Peyer's patch (tissue), 4 donors: ENCODE measurements around the gene FAM163A. TPM values are rescaled to one million over a fixed set of nuclear protein-coding genes. Genes with fewer than 3 reads are reported as not detected.

Source experiments
- DNase-seq, 3 donors: peaks; one replicate each; pipeline ENCODE4 v3.0.0-alpha.2; 2017 to 2019
- H3K27ac ChIP-seq, 4 donors: fragments of 200-600 bp; sonication (generic); one replicate each; pipeline ENCODE4 v1.5.1; 2016 to 2019
- H3K27me3 ChIP-seq, 2 donors: fragments of 200-600 bp; sonication (generic); one replicate each; pipeline ENCODE4 v1.5.1; 2019
- H3K36me3 ChIP-seq, 3 donors: fragments of 200-600 bp; sonication (generic); one replicate each; pipeline ENCODE4 v1.5.1; 2016 to 2019
- H3K4me1 ChIP-seq, 4 donors: fragments of 200-600 bp; sonication (generic); one replicate each; pipeline ENCODE4 v1.5.1; 2016 to 2019
- H3K4me3 ChIP-seq, 4 donors: fragments of 200-600 bp; sonication (generic); 1 replicate in 3 of 4; 2 replicates in 1 of 4; pipeline ENCODE4 v1.5.1; 2016 to 2019; ENCODE audit warnings: mild to moderate bottlenecking in 1 of 4
- H3K9me3 ChIP-seq, 4 donors: fragments of 200-600 bp; sonication (generic); one replicate each; pipeline ENCODE4 v1.5.1; 2016 to 2019; ENCODE audit warnings: mild to moderate bottlenecking in 1 of 4
- POLR2A ChIP-seq, 2 donors: fragments of 450-650 bp; IDR thresholded peaks; one replicate each; pipeline ENCODE4 v1.5.1; 2017; ENCODE audit warnings: antibody characterized with exemption in 2 of 2, mild to moderate bottlenecking in 2 of 2, moderate library complexity in 2 of 2
- total RNA-seq, 4 donors: library from RNA; depleted of rRNA; stranded (reverse); fragments of >200 nt; gene quantifications; one replicate each; pipeline ENCODE4 v1.1.0, GENCODE V29; 2016
- TF ChIP-seq, protein P1 (sequence below), 6 experiments: fragments of 450-650 bp in 4 of 6; fragments of 200-600 bp in 2 of 6; sonication (generic) in 1 of 6; IDR thresholded peaks; one replicate each; pipeline ENCODE4 v1.5.1; 2017 to 2019; ENCODE audit warnings: antibody characterized with exemption in 6 of 6, mild to moderate bottlenecking in 3 of 6, moderate library complexity in 1 of 6

FAM163A gene
- total RNA-seq, 4 donors from 2014 or later: 0.67 to 5.0 (median 1.2) TPM; not detected in 1

DNA sequence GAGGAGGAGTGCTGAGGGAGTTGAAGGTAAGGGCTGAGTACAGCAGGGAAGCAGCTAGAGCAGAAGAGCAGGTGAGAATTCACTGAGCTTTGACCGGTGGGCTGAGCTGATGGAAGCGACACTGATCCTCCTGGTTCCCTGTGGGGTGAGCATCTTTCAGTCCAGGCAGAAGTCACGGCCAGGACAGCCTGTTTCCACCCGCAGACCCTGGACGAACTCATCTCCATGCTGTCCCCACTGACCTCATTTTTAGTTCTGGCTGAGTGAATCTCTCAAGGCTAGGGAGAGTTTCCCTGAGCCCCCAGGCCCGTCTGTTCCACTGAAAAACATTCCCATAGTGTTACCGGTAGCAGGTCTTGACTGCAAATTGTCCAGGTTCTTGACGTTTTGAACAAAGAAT is 31.5 kb downstream of the FAM163A start:
- H3K27me3 ChIP-seq: no peaks in the 10 kb centered on the region
- H3K27ac ChIP-seq: peak overlapping the region in 1 of 4 donors; percentile 30
- H3K36me3 ChIP-seq: no peaks in the 10 kb centered on the region
- no peaks in the 10 kb centered on the region for H3K4me1 ChIP-seq
- H3K4me3 ChIP-seq: no peak overlapping the region
- TF ChIP-seq POLR2A (IDR thresholded peaks at IDR 0.05): no peak
- TF ChIP-seq, protein P1, sequence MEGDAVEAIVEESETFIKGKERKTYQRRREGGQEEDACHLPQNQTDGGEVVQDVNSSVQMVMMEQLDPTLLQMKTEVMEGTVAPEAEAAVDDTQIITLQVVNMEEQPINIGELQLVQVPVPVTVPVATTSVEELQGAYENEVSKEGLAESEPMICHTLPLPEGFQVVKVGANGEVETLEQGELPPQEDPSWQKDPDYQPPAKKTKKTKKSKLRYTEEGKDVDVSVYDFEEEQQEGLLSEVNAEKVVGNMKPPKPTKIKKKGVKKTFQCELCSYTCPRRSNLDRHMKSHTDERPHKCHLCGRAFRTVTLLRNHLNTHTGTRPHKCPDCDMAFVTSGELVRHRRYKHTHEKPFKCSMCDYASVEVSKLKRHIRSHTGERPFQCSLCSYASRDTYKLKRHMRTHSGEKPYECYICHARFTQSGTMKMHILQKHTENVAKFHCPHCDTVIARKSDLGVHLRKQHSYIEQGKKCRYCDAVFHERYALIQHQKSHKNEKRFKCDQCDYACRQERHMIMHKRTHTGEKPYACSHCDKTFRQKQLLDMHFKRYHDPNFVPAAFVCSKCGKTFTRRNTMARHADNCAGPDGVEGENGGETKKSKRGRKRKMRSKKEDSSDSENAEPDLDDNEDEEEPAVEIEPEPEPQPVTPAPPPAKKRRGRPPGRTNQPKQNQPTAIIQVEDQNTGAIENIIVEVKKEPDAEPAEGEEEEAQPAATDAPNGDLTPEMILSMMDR (IDR thresholded peaks at IDR 0.05): no peak
- no peak for DNase-seq
- H3K9me3 ChIP-seq: peaks cover 0 to 6% (median 0%) of the 10 kb centered on the region in 4 donors

DNA sequence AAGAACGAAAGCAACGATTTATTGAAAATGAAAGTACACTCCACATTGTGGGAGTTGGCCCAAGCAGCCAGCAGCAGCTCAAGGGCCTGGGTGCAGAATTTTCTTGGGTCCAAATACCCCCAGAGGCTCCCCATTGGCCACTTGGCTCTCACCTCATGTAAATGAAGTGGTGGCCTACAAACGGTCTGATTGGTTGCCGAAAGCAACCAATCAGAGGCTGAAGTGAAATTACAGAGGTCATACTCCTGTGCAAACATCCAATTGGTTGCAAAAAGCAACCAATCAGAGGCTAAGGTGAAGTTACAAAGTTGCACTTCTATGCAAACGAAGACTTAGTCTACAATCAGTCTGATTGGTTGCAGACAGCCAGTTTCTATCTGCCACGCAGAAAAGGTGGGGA is 31.9 kb downstream of the FAM163A start:
- no peak for DNase-seq

DNA sequence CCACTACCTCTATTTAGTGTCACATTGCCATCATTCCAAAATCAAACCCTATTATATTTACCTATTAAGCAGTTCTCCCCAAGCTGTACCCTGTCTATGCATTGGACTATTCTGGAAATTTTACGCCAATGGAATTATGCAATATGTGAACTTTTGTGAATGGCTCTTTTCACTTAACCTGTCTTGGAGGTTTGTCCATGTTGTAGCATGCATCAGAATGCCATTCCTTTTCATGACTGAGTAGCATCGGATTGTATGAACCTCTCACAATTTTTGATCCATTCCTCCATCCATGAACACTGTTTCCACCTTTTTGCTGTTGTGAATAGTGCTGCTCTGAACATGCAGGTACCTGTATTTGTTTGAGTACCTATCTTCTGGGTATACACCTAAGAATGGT is 33.7 kb downstream of the FAM163A start:
- Histone ChIP-seq H3K27ac (no peak overlapping the region), H3K4me3 (no peak overlapping the region), H3K4me1 (no peaks in the 10 kb centered on the region), H3K9me3 (peaks cover 0 to 6% (median 0%) of the 10 kb centered on the region in 4 donors), H3K36me3 (no peaks in the 10 kb centered on the region), H3K27me3 (no peaks in the 10 kb centered on the region)
- no peak for DNase-seq
- TF ChIP-seq, protein P1 (IDR thresholded peaks at IDR 0.05): no peak
- TF ChIP-seq POLR2A (IDR thresholded peaks at IDR 0.05): no peak

More for the DNA sequence above, 31.9 kb downstream of the FAM163A start:
- Histone ChIP-seq H3K9me3 (peaks cover 0 to 6% (median 0%) of the 10 kb centered on the region in 4 donors), H3K4me1 (no peaks in the 10 kb centered on the region), H3K36me3 (no peaks in the 10 kb centered on the region), H3K4me3 (no peak overlapping the region), H3K27me3 (no peaks in the 10 kb centered on the region), H3K27ac (peak overlapping the region in 1 of 4 donors; percentile 30)
- TF ChIP-seq, protein P1 (IDR thresholded peaks at IDR 0.05): no peak
- TF ChIP-seq POLR2A (IDR thresholded peaks at IDR 0.05): no peak

DNA sequence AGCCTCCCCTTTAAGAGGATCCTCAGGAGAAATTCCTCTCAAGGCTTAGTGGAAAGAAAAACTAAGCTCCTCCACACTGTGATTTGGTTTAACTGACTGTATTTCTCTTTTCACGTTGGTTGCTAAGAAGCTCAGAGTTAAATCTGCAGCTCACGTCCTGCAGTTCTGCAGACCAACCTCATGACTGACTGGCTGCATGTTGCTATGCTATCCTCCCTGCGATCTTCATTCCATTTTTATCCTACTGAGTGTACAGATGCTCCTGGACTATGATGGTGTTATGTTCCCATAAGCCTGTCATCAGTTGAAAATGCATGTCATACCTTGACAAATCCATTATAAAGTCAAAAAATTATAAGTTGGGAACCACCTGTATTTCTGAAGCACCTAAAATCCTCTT is 34.6 kb downstream of the FAM163A start:
- Histone ChIP-seq H3K9me3 (peaks cover 0 to 2% (median 0%) of the 10 kb centered on the region in 4 donors), H3K4me3 (no peak overlapping the region), H3K36me3 (no peaks in the 10 kb centered on the region), H3K27me3 (no peaks in the 10 kb centered on the region), H3K27ac (no peak overlapping the region), H3K4me1 (no peaks in the 10 kb centered on the region)
- DNase-seq: no peak
- TF ChIP-seq POLR2A (IDR thresholded peaks at IDR 0.05): no peak
- TF ChIP-seq, protein P1 (IDR thresholded peaks at IDR 0.05): no peak

DNA sequence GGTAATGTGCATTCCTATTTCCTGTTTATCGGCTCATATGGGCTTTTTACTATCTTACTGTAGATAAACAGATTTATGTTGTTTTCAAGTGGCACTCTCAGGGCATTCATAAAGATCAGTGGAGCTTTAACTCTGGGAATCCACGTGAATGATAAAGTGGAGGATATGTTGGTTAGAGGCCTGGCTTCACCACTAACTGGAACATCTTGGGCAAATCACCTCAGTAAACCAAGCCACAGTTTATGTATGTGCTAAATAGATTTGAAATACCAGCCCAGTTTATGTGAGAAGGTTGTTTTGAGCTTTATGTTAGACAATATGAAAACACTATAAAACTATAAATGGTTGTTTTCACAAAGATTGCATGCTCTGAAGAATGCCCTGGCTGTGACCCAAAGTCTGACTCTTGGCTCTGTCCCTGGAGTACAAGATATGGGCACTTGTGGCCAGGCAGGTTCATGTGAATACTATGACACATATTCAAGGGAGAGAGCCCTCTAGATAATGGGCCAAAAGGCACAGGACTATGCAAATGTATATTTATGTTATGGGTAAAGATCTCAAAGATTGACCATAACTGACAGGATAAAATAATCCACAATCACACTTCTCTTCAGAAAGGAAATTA is 36.7 kb downstream of the FAM163A start:
- Histone ChIP-seq H3K4me1 (no peaks in the 10 kb centered on the region), H3K27ac (peak overlapping the region in 1 of 4 donors; percentile 14), H3K36me3 (no peaks in the 10 kb centered on the region), H3K4me3 (no peak overlapping the region), H3K27me3 (no peaks in the 10 kb centered on the region), H3K9me3 (no peaks in the 10 kb centered on the region)
- TF ChIP-seq, protein P1 (IDR thresholded peaks at IDR 0.05): no peak
- no peak for TF ChIP-seq POLR2A (IDR thresholded peaks at IDR 0.05)
- DNase-seq: no peak
